Measurements from ENCODE around the gene GRAMD2B. TPM values are rescaled to one million over a fixed set of nuclear protein-coding genes. Genes with fewer than 3 reads are reported as not detected.
"Not testable (repeated sequence)": the region's sequence is repeated elsewhere in the genome, so short reads cannot be mapped to it uniquely, and the experiment has no call there.

The GRAMD2B gene
- polyA plus RNA-seq (ENCODE audit: insufficient read length), result 11.8 TPM

GRCh38 chr5:126422994-126423788 lies at the start of gene GRAMD2B:
TSS of gene GRAMD2B (plus strand) at chr5:126423409. CDS start at chr5:126423607, 198 bp downstream.
- DNase-seq, result peak; percentile 90

GRCh38 chr5:126374109-126374416 lies 49.1 kb upstream of the GRAMD2B start:
- no peak for DNase-seq

- DNase-seq, result no peak
These were observed 46.8 kb upstream of the GRAMD2B start for GRCh38 chr5:126376443-126376842.

GRCh38 chr5:126377424-126377823 lies 45.8 kb upstream of the GRAMD2B start:
- no peak for DNase-seq

GRCh38 chr5:126380316-126380715 lies 42.9 kb upstream of the GRAMD2B start:
- not testable (repeated sequence) for DNase-seq

- DNase-seq, result no peak
These were observed 40.0 kb upstream of the GRAMD2B start for GRCh38 chr5:126383246-126383645.

GRCh38 chr5:126383776-126384175 lies 39.4 kb upstream of the GRAMD2B start:
- no peak for DNase-seq

- no peak for DNase-seq
These were observed 38.2 kb upstream of the GRAMD2B start for GRCh38 chr5:126384985-126385384.

- DNase-seq, result no peak
These were observed 37.4 kb upstream of the GRAMD2B start for GRCh38 chr5:126385524-126386502.

- DNase-seq, result no peak
These were observed 34.0 kb upstream of the GRAMD2B start for GRCh38 chr5:126389179-126389578.

GRCh38 chr5:126390051-126390450 lies 33.2 kb upstream of the GRAMD2B start:
- DNase-seq, result no peak

- DNase-seq, result no peak
These were observed 31.8 kb upstream of the GRAMD2B start for GRCh38 chr5:126391386-126391785.

GRCh38 chr5:126394211-126394788 lies 28.9 kb upstream of the GRAMD2B start:
- DNase-seq, result no peak

- no peak for DNase-seq
These were observed 28.0 kb upstream of the GRAMD2B start for GRCh38 chr5:126395198-126395597.

GRCh38 chr5:126395605-126396004 lies 27.6 kb upstream of the GRAMD2B start:
- DNase-seq, result no peak

- DNase-seq, result not testable (repeated sequence)
These were observed 26.5 kb upstream of the GRAMD2B start for GRCh38 chr5:126396721-126397120.

GRCh38 chr5:126398791-126399190 lies 24.4 kb upstream of the GRAMD2B start:
- no peak for DNase-seq

- DNase-seq, result no peak
These were observed 22.5 kb upstream of the GRAMD2B start for GRCh38 chr5:126400621-126401251.

GRCh38 chr5:126402621-126403555 lies 20.3 kb upstream of the GRAMD2B start:
- DNase-seq, result peak; percentile 45

- DNase-seq, result peak; percentile 18
These were observed 19.3 kb upstream of the GRAMD2B start for GRCh38 chr5:126403876-126404275.

- no peak for DNase-seq
These were observed 12.6 kb upstream of the GRAMD2B start for GRCh38 chr5:126410623-126411022.
